Glutamatergic neuron (in vitro differentiated cells): ENCODE results near the gene KASH5. TPM values are rescaled to one million over a fixed set of nuclear protein-coding genes. Genes with fewer than 3 reads are reported as not detected.
A peak's percentile ranks its signal among the peaks of the same experiment; 100 is the strongest.

Experiments
- DNase-seq: peaks from one replicate; pipeline ENCODE4 v3.0.0; 2022
- H3K27ac Mint-ChIP-seq: one replicate; pipeline ENCODE4 v1.8.0; 2020; ENCODE audit warnings: mild to moderate bottlenecking, mixed read lengths, inconsistent platforms; ENCODE audit not compliant: unreplicated experiment
- H3K27me3 Mint-ChIP-seq: one replicate; pipeline ENCODE4 v1.8.0; 2020; ENCODE audit warnings: mild to moderate bottlenecking, moderate library complexity, mixed read lengths, inconsistent platforms; ENCODE audit not compliant: unreplicated experiment
- H3K36me3 Mint-ChIP-seq: one replicate; pipeline ENCODE4 v1.8.0; 2020; ENCODE audit warnings: mild to moderate bottlenecking, mixed read lengths, inconsistent platforms; ENCODE audit not compliant: unreplicated experiment
- H3K4me1 Mint-ChIP-seq: one replicate; pipeline ENCODE4 v1.8.0; 2020; ENCODE audit warnings: mild to moderate bottlenecking, low read depth, mixed read lengths, inconsistent platforms; ENCODE audit not compliant: unreplicated experiment
- H3K4me3 Mint-ChIP-seq: one replicate; pipeline ENCODE4 v1.8.0; 2020; ENCODE audit warnings: mild to moderate bottlenecking, mixed read lengths, inconsistent platforms; ENCODE audit not compliant: unreplicated experiment
- H3K9me3 Mint-ChIP-seq: one replicate; pipeline ENCODE4 v1.8.0; 2020; ENCODE audit warnings: mild to moderate bottlenecking, moderate library complexity, mixed read lengths, inconsistent platforms; ENCODE audit not compliant: unreplicated experiment
- CTCF ChIP-seq: fragments of 200-600 bp; sonication (generic); IDR thresholded peaks from one replicate; pipeline ENCODE4 v1.5.0; 2021; ENCODE audit not compliant: partially characterized antibody, unreplicated experiment
- total RNA-seq: library from RNA; stranded (reverse); fragmentation: NEBNext Ultra II Directional; extraction: Animal tissue kit (Norgen Biotek cat#: 25700); gene quantifications from one replicate; pipeline ENCODE4 v1.2.1, GENCODE V29; 2021; ENCODE audit not compliant: unreplicated experiment

The KASH5 gene
- total RNA-seq, 1 donor from 2014 or later: 0.49 TPM

GRCh38 chr19:49436381-49437017 is 48.5 kb downstream of the KASH5 start:
- Mint-ChIP-seq H3K27ac (peak overlapping the region; percentile 100), H3K36me3 (peaks cover 13% of the 10 kb centered on the region), H3K9me3 (peaks cover 15% of the 10 kb centered on the region), H3K4me3 (peak overlapping the region; percentile 98), H3K4me1 (peaks cover 32% of the 10 kb centered on the region), H3K27me3 (peaks cover 22% of the 10 kb centered on the region)
- TF ChIP-seq CTCF: no peak
- DNase-seq: peak; percentile 84

- no peak for TF ChIP-seq CTCF
- Mint-ChIP-seq H3K27ac (peak overlapping the region; percentile 100), H3K36me3 (peaks cover 13% of the 10 kb centered on the region), H3K9me3 (peaks cover 18% of the 10 kb centered on the region), H3K4me3 (peak overlapping the region; percentile 98), H3K27me3 (peaks cover 27% of the 10 kb centered on the region), H3K4me1 (peaks cover 39% of the 10 kb centered on the region)
- peak; percentile 83 for DNase-seq
These were observed 49.2 kb downstream of the KASH5 start for GRCh38 chr19:49437231-49437630.

- Mint-ChIP-seq H3K9me3 (peaks cover 18% of the 10 kb centered on the region), H3K36me3 (peaks cover 12% of the 10 kb centered on the region), H3K4me3 (peak overlapping the region; percentile 98), H3K4me1 (peaks cover 39% of the 10 kb centered on the region), H3K27me3 (peaks cover 28% of the 10 kb centered on the region), H3K27ac (peak overlapping the region; percentile 100)
- DNase-seq: no peak
- TF ChIP-seq CTCF: no peak
These were observed 50.2 kb downstream of the KASH5 start for GRCh38 chr19:49438261-49438660.

- Mint-ChIP-seq H3K4me3 (peak overlapping the region; percentile 98), H3K27ac (peak overlapping the region; percentile 91), H3K9me3 (peaks cover 17% of the 10 kb centered on the region), H3K27me3 (peaks cover 29% of the 10 kb centered on the region), H3K36me3 (peaks cover 9% of the 10 kb centered on the region), H3K4me1 (peaks cover 39% of the 10 kb centered on the region)
- no peak for TF ChIP-seq CTCF
- no peak for DNase-seq
These were observed 51.8 kb downstream of the KASH5 start for GRCh38 chr19:49439836-49440235.

- peak overlapping the region; percentile 91 for H3K27ac Mint-ChIP-seq
- peaks cover 21% of the 10 kb centered on the region for H3K9me3 Mint-ChIP-seq
- H3K4me3 Mint-ChIP-seq: peak overlapping the region; percentile 98
- peak; percentile 57 for DNase-seq
- TF ChIP-seq CTCF: no peak
- H3K36me3 Mint-ChIP-seq: peaks cover 1% of the 10 kb centered on the region
- peaks cover 31% of the 10 kb centered on the region for H3K4me1 Mint-ChIP-seq
- H3K27me3 Mint-ChIP-seq: peaks cover 26% of the 10 kb centered on the region
These were observed 52.6 kb downstream of the KASH5 start for GRCh38 chr19:49440439-49441209.
